Fibroblast of skin of left biceps (primary cell): ENCODE data around the gene SLC14A1.
"Not testable (repeated sequence)": the region's sequence is repeated elsewhere in the genome, so short reads cannot be mapped to it uniquely, and the experiment has no call there.

ENCODE experiments used
- DNase-seq, 2 experiments: peaks; one replicate each; pipeline ENCODE4 v3.0.0-alpha.2; 2013; ENCODE audit warnings: low read depth in 2 of 2

Gene SLC14A1

GRCh38 chr18:45757005-45757404, 33.0 kb downstream of the SLC14A1 start:
- DNase-seq, result no peak

GRCh38 chr18:45757644-45758043, 33.7 kb downstream of the SLC14A1 start:
- DNase-seq, result not testable (repeated sequence)

GRCh38 chr18:45760462-45761036, 36.6 kb downstream of the SLC14A1 start:
- no peak for DNase-seq

GRCh38 chr18:45761512-45762114, 37.6 kb downstream of the SLC14A1 start:
- DNase-seq, result no peak

GRCh38 chr18:45764000-45764686, 40.2 kb downstream of the SLC14A1 start:
- peak in 1 of 2 experiments; percentile 11 for DNase-seq

- DNase-seq, result no peak
These were observed 41.8 kb downstream of the SLC14A1 start for GRCh38 chr18:45765796-45766195.

- no peak for DNase-seq
These were observed 47.9 kb downstream of the SLC14A1 start for GRCh38 chr18:45771587-45772480.

GRCh38 chr18:45774065-45774521, 50.1 kb downstream of the SLC14A1 start:
- peak in 1 of 2 experiments; percentile 24 for DNase-seq

- DNase-seq, result peak in 1 of 2 experiments; percentile 44
These were observed 51.3 kb downstream of the SLC14A1 start for GRCh38 chr18:45775241-45775676.

GRCh38 chr18:45775743-45776142, 51.8 kb downstream of the SLC14A1 start:
- DNase-seq, result no peak

- peak; percentile 80 to 81 for DNase-seq
These were observed 53.4 kb downstream of the SLC14A1 start for GRCh38 chr18:45777393-45777792.

GRCh38 chr18:45780568-45780967, 56.6 kb downstream of the SLC14A1 start:
- DNase-seq, result no peak

- no peak for DNase-seq
These were observed 58.7 kb downstream of the SLC14A1 start for GRCh38 chr18:45782662-45783061.

GRCh38 chr18:45783097-45784075, 59.4 kb downstream of the SLC14A1 start:
- peak; percentile 58 to 62 for DNase-seq

GRCh38 chr18:45785134-45785533, 61.2 kb downstream of the SLC14A1 start:
- no peak for DNase-seq

- no peak for DNase-seq
These were observed 63.0 kb downstream of the SLC14A1 start for GRCh38 chr18:45786941-45787340.

- DNase-seq, result no peak
These were observed 63.4 kb downstream of the SLC14A1 start for GRCh38 chr18:45787346-45787745.

GRCh38 chr18:45788861-45789260, 64.9 kb downstream of the SLC14A1 start:
- DNase-seq, result no peak

GRCh38 chr18:45792506-45793263, 68.7 kb downstream of the SLC14A1 start:
- no peak for DNase-seq
